Measurements from ENCODE around the gene ATXN1.

The ATXN1 gene

GRCh38 chr6:16398587-16398986, 362.7 kb downstream of the ATXN1 start:
- Histone ChIP-seq H3K4me3 (replicated peaks; ENCODE audit: insufficient read depth, low read length) (no peak overlapping the region), H3K27ac (replicated peaks) (no peak overlapping the region), H3K27me3 (ENCODE audit: insufficient read depth, poor library complexity, severe bottlenecking) (no peaks in the 10 kb centered on the region)
- TF ChIP-seq, protein P1, sequence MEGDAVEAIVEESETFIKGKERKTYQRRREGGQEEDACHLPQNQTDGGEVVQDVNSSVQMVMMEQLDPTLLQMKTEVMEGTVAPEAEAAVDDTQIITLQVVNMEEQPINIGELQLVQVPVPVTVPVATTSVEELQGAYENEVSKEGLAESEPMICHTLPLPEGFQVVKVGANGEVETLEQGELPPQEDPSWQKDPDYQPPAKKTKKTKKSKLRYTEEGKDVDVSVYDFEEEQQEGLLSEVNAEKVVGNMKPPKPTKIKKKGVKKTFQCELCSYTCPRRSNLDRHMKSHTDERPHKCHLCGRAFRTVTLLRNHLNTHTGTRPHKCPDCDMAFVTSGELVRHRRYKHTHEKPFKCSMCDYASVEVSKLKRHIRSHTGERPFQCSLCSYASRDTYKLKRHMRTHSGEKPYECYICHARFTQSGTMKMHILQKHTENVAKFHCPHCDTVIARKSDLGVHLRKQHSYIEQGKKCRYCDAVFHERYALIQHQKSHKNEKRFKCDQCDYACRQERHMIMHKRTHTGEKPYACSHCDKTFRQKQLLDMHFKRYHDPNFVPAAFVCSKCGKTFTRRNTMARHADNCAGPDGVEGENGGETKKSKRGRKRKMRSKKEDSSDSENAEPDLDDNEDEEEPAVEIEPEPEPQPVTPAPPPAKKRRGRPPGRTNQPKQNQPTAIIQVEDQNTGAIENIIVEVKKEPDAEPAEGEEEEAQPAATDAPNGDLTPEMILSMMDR (IDR thresholded peaks at IDR 0.05; ENCODE audit: insufficient read depth, low read length): no peak
- TF ChIP-seq POLR2AphosphoS5 (IDR thresholded peaks at IDR 0.05; ENCODE audit: low read depth) (no peak), GABPA (IDR thresholded peaks at IDR 0.05; ENCODE audit: low read depth) (no peak), SPI1 (IDR thresholded peaks at IDR 0.05; ENCODE audit: borderline replicate concordance, low read depth) (no peak)
- TF ChIP-seq, protein P2, sequence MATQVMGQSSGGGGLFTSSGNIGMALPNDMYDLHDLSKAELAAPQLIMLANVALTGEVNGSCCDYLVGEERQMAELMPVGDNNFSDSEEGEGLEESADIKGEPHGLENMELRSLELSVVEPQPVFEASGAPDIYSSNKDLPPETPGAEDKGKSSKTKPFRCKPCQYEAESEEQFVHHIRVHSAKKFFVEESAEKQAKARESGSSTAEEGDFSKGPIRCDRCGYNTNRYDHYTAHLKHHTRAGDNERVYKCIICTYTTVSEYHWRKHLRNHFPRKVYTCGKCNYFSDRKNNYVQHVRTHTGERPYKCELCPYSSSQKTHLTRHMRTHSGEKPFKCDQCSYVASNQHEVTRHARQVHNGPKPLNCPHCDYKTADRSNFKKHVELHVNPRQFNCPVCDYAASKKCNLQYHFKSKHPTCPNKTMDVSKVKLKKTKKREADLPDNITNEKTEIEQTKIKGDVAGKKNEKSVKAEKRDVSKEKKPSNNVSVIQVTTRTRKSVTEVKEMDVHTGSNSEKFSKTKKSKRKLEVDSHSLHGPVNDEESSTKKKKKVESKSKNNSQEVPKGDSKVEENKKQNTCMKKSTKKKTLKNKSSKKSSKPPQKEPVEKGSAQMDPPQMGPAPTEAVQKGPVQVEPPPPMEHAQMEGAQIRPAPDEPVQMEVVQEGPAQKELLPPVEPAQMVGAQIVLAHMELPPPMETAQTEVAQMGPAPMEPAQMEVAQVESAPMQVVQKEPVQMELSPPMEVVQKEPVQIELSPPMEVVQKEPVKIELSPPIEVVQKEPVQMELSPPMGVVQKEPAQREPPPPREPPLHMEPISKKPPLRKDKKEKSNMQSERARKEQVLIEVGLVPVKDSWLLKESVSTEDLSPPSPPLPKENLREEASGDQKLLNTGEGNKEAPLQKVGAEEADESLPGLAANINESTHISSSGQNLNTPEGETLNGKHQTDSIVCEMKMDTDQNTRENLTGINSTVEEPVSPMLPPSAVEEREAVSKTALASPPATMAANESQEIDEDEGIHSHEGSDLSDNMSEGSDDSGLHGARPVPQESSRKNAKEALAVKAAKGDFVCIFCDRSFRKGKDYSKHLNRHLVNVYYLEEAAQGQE (IDR thresholded peaks at IDR 0.05; ENCODE audit: insufficient replicate concordance, low read depth): no peak
- DNase-seq (ENCODE audit: low read depth in 1 of 2, low spot score in 1 of 2): no peak

GRCh38 chr6:16397623-16398022, 363.6 kb downstream of the ATXN1 start:
- no peaks in the 10 kb centered on the region for H3K27me3 ChIP-seq (ENCODE audit: insufficient read depth, poor library complexity, severe bottlenecking)
- no peak overlapping the region for H3K27ac ChIP-seq (replicated peaks)
- TF ChIP-seq SPI1 (IDR thresholded peaks at IDR 0.05; ENCODE audit: borderline replicate concordance, low read depth) (no peak), GABPA (IDR thresholded peaks at IDR 0.05; ENCODE audit: low read depth) (no peak), POLR2AphosphoS5 (IDR thresholded peaks at IDR 0.05; ENCODE audit: low read depth) (no peak)
- TF ChIP-seq, protein P1 (IDR thresholded peaks at IDR 0.05; ENCODE audit: insufficient read depth, low read length): no peak
- TF ChIP-seq, protein P2 (IDR thresholded peaks at IDR 0.05; ENCODE audit: insufficient replicate concordance, low read depth): no peak
- no peak overlapping the region for H3K4me3 ChIP-seq (replicated peaks; ENCODE audit: insufficient read depth, low read length)
- no peak for DNase-seq (ENCODE audit: low read depth in 1 of 2, low spot score in 1 of 2)

GRCh38 chr6:16396497-16397319, 364.6 kb downstream of the ATXN1 start:
- Histone ChIP-seq H3K27me3 (ENCODE audit: insufficient read depth, poor library complexity, severe bottlenecking) (no peaks in the 10 kb centered on the region), H3K27ac (replicated peaks) (no peak overlapping the region), H3K4me3 (replicated peaks; ENCODE audit: insufficient read depth, low read length) (no peak overlapping the region)
- TF ChIP-seq, protein P1 (IDR thresholded peaks at IDR 0.05; ENCODE audit: insufficient read depth, low read length): no peak
- TF ChIP-seq POLR2AphosphoS5 (IDR thresholded peaks at IDR 0.05; ENCODE audit: low read depth): no peak
- TF ChIP-seq, protein P2 (IDR thresholded peaks at IDR 0.05; ENCODE audit: insufficient replicate concordance, low read depth): no peak
- TF ChIP-seq GABPA (IDR thresholded peaks at IDR 0.05; ENCODE audit: low read depth): no peak
- TF ChIP-seq SPI1 (IDR thresholded peaks at IDR 0.05; ENCODE audit: borderline replicate concordance, low read depth): no peak
- no peak for DNase-seq (ENCODE audit: low read depth in 1 of 2, low spot score in 1 of 2)

Data from HL-60 (cell line).